WTC11 (cell line): ENCODE results near the gene LIMCH1. TPM values are rescaled to one million over a fixed set of nuclear protein-coding genes. Genes with fewer than 3 reads are reported as not detected.

ENCODE experiments used
- ATAC-seq: fragments of 200-7000 bp; cut with Tn5 transposase; 2 replicates; pipeline ENCODE4 v1.10.0; 2021; ENCODE audit warnings: mild to moderate bottlenecking, moderate library complexity
- CTCF ChIA-PET: fragments of 300-600 bp; sonication (Branson Sonifier 250); formaldehyde crosslinking; loops from one replicate; lab custom pipeline; 2021; ENCODE audit warnings: antibody characterized with exemption; lab: Charles Lee
- POLR2A ChIA-PET: fragments of 350-600 bp; sonication (Branson Sonifier 250); formaldehyde crosslinking; loops from one replicate; lab custom pipeline; 2021; ENCODE audit warnings: antibody characterized with exemption; lab: Charles Lee
- DNase-seq: peaks from one replicate; pipeline ENCODE4 v3.0.0; 2021; ENCODE audit warnings: low spot score
- H3K27ac Mint-ChIP-seq: 2 replicates; pipeline ENCODE4 v1.8.0; 2021; ENCODE audit warnings: mixed read lengths
- H3K27me3 Mint-ChIP-seq: 2 replicates; pipeline ENCODE4 v1.8.0; 2021; ENCODE audit warnings: low read depth, mild to moderate bottlenecking, moderate library complexity, mixed read lengths
- H3K36me3 Mint-ChIP-seq: 2 replicates; pipeline ENCODE4 v1.8.0; 2021; ENCODE audit warnings: mixed read lengths
- H3K4me1 Mint-ChIP-seq: 2 replicates; pipeline ENCODE4 v1.8.0; 2022; ENCODE audit warnings: mixed read lengths
- H3K4me3 Mint-ChIP-seq: 2 replicates; pipeline ENCODE4 v1.8.0; 2021; ENCODE audit warnings: mild to moderate bottlenecking, moderate library complexity, mixed read lengths
- H3K9me3 Mint-ChIP-seq: 2 replicates; pipeline ENCODE4 v1.8.0; 2021; ENCODE audit warnings: mixed read lengths
- ATF2 ChIP-seq: sonication (generic); formaldehyde crosslinking; IDR thresholded peaks from 2 replicates; pipeline ENCODE4 v1.8.1; 2022; ENCODE audit warnings: low read depth, missing genetic modification reagents, borderline replicate concordance
- CBFB ChIP-seq: sonication (generic); formaldehyde crosslinking; IDR thresholded peaks from 2 replicates; pipeline ENCODE4 v1.8.1; 2022; ENCODE audit warnings: mild to moderate bottlenecking, low read depth, missing genetic modification reagents
- ETV6 ChIP-seq: sonication (generic); formaldehyde crosslinking; IDR thresholded peaks from 2 replicates; pipeline ENCODE4 v1.8.1; 2022; ENCODE audit warnings: mild to moderate bottlenecking, missing genetic modification reagents
- FOXP1 ChIP-seq: sonication (generic); formaldehyde crosslinking; IDR thresholded peaks from 2 replicates; pipeline ENCODE4 v1.8.0; 2022; ENCODE audit warnings: missing genetic modification reagents, mild to moderate bottlenecking, moderate library complexity, borderline replicate concordance
- GTF2I ChIP-seq: fragments of 250-450 bp; sonication (Bioruptor Pico); conservative IDR thresholded peaks from 2 replicates; pipeline ENCODE4 v1.4.0; 2021; ENCODE audit warnings: mild to moderate bottlenecking
- IRF1 ChIP-seq: sonication (generic); formaldehyde crosslinking; IDR thresholded peaks from 2 replicates; pipeline ENCODE4 v1.8.0; 2023; ENCODE audit warnings: missing genetic modification reagents
- PRRX2 ChIP-seq: fragments of 250-450 bp; sonication (Bioruptor Pico); IDR thresholded peaks from 2 replicates; pipeline ENCODE4 v1.8.0; 2021; ENCODE audit warnings: mild to moderate bottlenecking
- RORB ChIP-seq: fragments of 250-450 bp; sonication (Bioruptor Pico); IDR thresholded peaks from 2 replicates; pipeline ENCODE4 v1.9.0; 2021; ENCODE audit warnings: mild to moderate bottlenecking
- TEAD1 ChIP-seq: sonication (generic); formaldehyde crosslinking; IDR thresholded peaks from 2 replicates; pipeline ENCODE4 v1.8.0; 2022; ENCODE audit warnings: mild to moderate bottlenecking, missing genetic modification reagents
- TEAD4 ChIP-seq: sonication (generic); formaldehyde crosslinking; IDR thresholded peaks from 2 replicates; pipeline ENCODE4 v1.8.0; 2022; ENCODE audit warnings: mild to moderate bottlenecking, missing genetic modification reagents
- ZNF138 ChIP-seq: sonication (generic); formaldehyde crosslinking; conservative IDR thresholded peaks from 2 replicates; pipeline ENCODE4 v1.8.1; 2022; ENCODE audit warnings: mild to moderate bottlenecking, moderate library complexity, missing genetic modification reagents
- ZNF219 ChIP-seq: sonication (generic); formaldehyde crosslinking; IDR thresholded peaks from 2 replicates; pipeline ENCODE4 v1.8.0; 2023; ENCODE audit warnings: missing genetic modification reagents, mild to moderate bottlenecking, borderline replicate concordance
- ZNF232 ChIP-seq: sonication (generic); formaldehyde crosslinking; IDR thresholded peaks from 2 replicates; pipeline ENCODE4 v1.8.0; 2022; ENCODE audit warnings: mild to moderate bottlenecking, missing genetic modification reagents
- ZNF263 ChIP-seq: sonication (generic); formaldehyde crosslinking; IDR thresholded peaks from 2 replicates; pipeline ENCODE4 v1.8.1; 2022; ENCODE audit warnings: low read depth, mild to moderate bottlenecking, moderate library complexity, missing genetic modification reagents
- ZSCAN18 ChIP-seq: fragments of 250-450 bp; sonication (Bioruptor Pico); IDR thresholded peaks from 2 replicates; pipeline ENCODE4 v2.1.2; 2022; ENCODE audit warnings: mild to moderate bottlenecking, moderate library complexity
- total RNA-seq: library from RNA; stranded (reverse); gene quantifications from 3 replicates; pipeline ENCODE4 v1.2.3, GENCODE V29; 2021
- TF ChIP-seq, protein P1 (sequence below): sonication (generic); formaldehyde crosslinking; IDR thresholded peaks from 2 replicates; pipeline ENCODE4 v1.8.0; 2022; ENCODE audit warnings: mild to moderate bottlenecking, missing genetic modification reagents
- TF ChIP-seq, protein P2 (sequence below): sonication (generic); formaldehyde crosslinking; IDR thresholded peaks from 2 replicates; pipeline ENCODE4 v1.8.1; 2023; ENCODE audit warnings: mild to moderate bottlenecking, missing genetic modification reagents, moderate library complexity
- TF ChIP-seq, protein P3 (sequence below): sonication (generic); formaldehyde crosslinking; IDR thresholded peaks from 2 replicates; pipeline ENCODE4 v1.8.0; 2022; ENCODE audit warnings: missing genetic modification reagents
- TF ChIP-seq, protein P4 (sequence below): sonication (generic); formaldehyde crosslinking; IDR thresholded peaks from 2 replicates; pipeline ENCODE4 v1.8.1; 2022; ENCODE audit warnings: mild to moderate bottlenecking, moderate library complexity, missing genetic modification reagents

The LIMCH1 gene
- total RNA-seq, 1 experiment from 2014 or later: 0.92 TPM

GRCh38 chr4:41718907-41719306 is 180.9 kb downstream of the LIMCH1 start:
- peaks cover 48% of the 10 kb centered on the region for H3K27me3 Mint-ChIP-seq
- ATAC-seq: no peak

GRCh38 chr4:41719417-41719816 is 181.5 kb downstream of the LIMCH1 start:
- Mint-ChIP-seq H3K27me3 (peaks cover 48% of the 10 kb centered on the region), H3K4me1 (no peaks in the 10 kb centered on the region), H3K27ac (no peak overlapping the region), H3K36me3 (no peaks in the 10 kb centered on the region), H3K9me3 (no peaks in the 10 kb centered on the region), H3K4me3 (no peak overlapping the region)
- POLR2A ChIA-PET: no interaction called here
- CTCF ChIA-PET: no interaction called here
- DNase-seq: no peak
- no peak for ATAC-seq
- TF ChIP-seq ZNF263 (no peak), ZSCAN18 (CRISPR knock-in tag) (no peak), CBFB (CRISPR knock-in tag) (no peak), ZNF232 (CRISPR knock-in tag) (no peak), TEAD4 (CRISPR knock-in tag) (no peak)
- TF ChIP-seq, protein P1, sequence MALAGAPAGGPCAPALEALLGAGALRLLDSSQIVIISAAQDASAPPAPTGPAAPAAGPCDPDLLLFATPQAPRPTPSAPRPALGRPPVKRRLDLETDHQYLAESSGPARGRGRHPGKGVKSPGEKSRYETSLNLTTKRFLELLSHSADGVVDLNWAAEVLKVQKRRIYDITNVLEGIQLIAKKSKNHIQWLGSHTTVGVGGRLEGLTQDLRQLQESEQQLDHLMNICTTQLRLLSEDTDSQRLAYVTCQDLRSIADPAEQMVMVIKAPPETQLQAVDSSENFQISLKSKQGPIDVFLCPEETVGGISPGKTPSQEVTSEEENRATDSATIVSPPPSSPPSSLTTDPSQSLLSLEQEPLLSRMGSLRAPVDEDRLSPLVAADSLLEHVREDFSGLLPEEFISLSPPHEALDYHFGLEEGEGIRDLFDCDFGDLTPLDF (CRISPR knock-in tag): no peak

More at GRCh38 chr4:41718907-41719306, 180.9 kb downstream of the LIMCH1 start:
- Mint-ChIP-seq H3K4me3 (no peak overlapping the region), H3K4me1 (no peaks in the 10 kb centered on the region), H3K9me3 (no peaks in the 10 kb centered on the region), H3K36me3 (no peaks in the 10 kb centered on the region), H3K27ac (no peak overlapping the region)
- TF ChIP-seq FOXP1 (CRISPR knock-in tag) (no peak), ETV6 (no peak), RORB (CRISPR knock-in tag) (no peak), ZSCAN18 (CRISPR knock-in tag) (no peak), GTF2I (CRISPR knock-in tag) (no peak), ATF2 (CRISPR knock-in tag) (no peak), TEAD4 (CRISPR knock-in tag) (no peak), PRRX2 (no peak), IRF1 (CRISPR knock-in tag) (no peak), ZNF219 (no peak), TEAD1 (no peak), ZNF138 (no peak)
- TF ChIP-seq, protein P2, sequence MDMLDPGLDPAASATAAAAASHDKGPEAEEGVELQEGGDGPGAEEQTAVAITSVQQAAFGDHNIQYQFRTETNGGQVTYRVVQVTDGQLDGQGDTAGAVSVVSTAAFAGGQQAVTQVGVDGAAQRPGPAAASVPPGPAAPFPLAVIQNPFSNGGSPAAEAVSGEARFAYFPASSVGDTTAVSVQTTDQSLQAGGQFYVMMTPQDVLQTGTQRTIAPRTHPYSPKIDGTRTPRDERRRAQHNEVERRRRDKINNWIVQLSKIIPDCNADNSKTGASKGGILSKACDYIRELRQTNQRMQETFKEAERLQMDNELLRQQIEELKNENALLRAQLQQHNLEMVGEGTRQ (CRISPR knock-in tag): no peak
- TF ChIP-seq, protein P3, sequence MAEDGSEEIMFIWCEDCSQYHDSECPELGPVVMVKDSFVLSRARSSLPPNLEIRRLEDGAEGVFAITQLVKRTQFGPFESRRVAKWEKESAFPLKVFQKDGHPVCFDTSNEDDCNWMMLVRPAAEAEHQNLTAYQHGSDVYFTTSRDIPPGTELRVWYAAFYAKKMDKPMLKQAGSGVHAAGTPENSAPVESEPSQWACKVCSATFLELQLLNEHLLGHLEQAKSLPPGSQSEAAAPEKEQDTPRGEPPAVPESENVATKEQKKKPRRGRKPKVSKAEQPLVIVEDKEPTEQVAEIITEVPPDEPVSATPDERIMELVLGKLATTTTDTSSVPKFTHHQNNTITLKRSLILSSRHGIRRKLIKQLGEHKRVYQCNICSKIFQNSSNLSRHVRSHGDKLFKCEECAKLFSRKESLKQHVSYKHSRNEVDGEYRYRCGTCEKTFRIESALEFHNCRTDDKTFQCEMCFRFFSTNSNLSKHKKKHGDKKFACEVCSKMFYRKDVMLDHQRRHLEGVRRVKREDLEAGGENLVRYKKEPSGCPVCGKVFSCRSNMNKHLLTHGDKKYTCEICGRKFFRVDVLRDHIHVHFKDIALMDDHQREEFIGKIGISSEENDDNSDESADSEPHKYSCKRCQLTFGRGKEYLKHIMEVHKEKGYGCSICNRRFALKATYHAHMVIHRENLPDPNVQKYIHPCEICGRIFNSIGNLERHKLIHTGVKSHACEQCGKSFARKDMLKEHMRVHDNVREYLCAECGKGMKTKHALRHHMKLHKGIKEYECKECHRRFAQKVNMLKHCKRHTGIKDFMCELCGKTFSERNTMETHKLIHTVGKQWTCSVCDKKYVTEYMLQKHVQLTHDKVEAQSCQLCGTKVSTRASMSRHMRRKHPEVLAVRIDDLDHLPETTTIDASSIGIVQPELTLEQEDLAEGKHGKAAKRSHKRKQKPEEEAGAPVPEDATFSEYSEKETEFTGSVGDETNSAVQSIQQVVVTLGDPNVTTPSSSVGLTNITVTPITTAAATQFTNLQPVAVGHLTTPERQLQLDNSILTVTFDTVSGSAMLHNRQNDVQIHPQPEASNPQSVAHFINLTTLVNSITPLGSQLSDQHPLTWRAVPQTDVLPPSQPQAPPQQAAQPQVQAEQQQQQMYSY (CRISPR knock-in tag): no peak
- TF ChIP-seq, protein P4, sequence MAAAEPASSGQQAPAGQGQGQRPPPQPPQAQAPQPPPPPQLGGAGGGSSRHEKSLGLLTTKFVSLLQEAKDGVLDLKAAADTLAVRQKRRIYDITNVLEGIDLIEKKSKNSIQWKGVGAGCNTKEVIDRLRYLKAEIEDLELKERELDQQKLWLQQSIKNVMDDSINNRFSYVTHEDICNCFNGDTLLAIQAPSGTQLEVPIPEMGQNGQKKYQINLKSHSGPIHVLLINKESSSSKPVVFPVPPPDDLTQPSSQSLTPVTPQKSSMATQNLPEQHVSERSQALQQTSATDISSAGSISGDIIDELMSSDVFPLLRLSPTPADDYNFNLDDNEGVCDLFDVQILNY (CRISPR knock-in tag): no peak
- CTCF ChIA-PET: no interaction called here
- no peak for DNase-seq
- POLR2A ChIA-PET: no interaction called here
